ENCODE results near the gene SLIT2. TPM values are rescaled to one million over a fixed set of nuclear protein-coding genes. Genes with fewer than 3 reads are reported as not detected.

SLIT2 gene
- total RNA-seq (10 to 100 TPM in 2 of 9 donors, 1 to 10 TPM in 7; 2.8 to 19.4 (median 4.5) TPM), polyA plus RNA-seq (1 to 10 TPM in 1 of 2 donors, under 1 TPM in 1; 0.99 to 1.2 TPM)
- long read RNA-seq, donor 1, partial matches to known transcripts, result 0 of 1 reads
- long read RNA-seq, donor 1, other reads (novel, unspliced or antisense), result 1 of 1 reads
- long read RNA-seq, donor 2, partial matches to known transcripts, result 0 of 1 reads
- long read RNA-seq, donor 2, other reads (novel, unspliced or antisense), result 1 of 1 reads
- long read RNA-seq, donor 3, result 0 reads

GRCh38 chr4:20251796-20252655, at the start of gene SLIT2:
TSS of gene SLIT2 (plus strand) at chr4:20251905. CDS start at chr4:20253816, 1,911 bp downstream.
- 0 to 1% (median 0%) methylated on average over 46 to 85 of the region's 85 CpGs for WGBS, 4 donors
- H3K9me3 ChIP-seq, result no peaks in the 10 kb centered on the region
- peak within 1 kb of the TSS in 9 of 12 donors; percentile 34 to 81 (median 59) for H3K27ac ChIP-seq
- H3K27me3 ChIP-seq, result peaks cover 6 to 46% (median 32%) of the 10 kb centered on the region in 9 donors
- TF ChIP-seq CTCF (IDR thresholded peaks at IDR 0.05), result peak in 4 of 12 donors; percentile 25 to 41 (median 33)
- peak in 1 of 2 donors; percentile 79 for TF ChIP-seq POLR2A (IDR thresholded peaks at IDR 0.05)
- peak; percentile 74 to 84 (median 80) for DNase-seq
- no peaks in the 10 kb centered on the region for H3K36me3 ChIP-seq
- H3K4me1 ChIP-seq, result peaks cover 0 to 43% (median 11%) of the 10 kb centered on the region in 12 donors
- peak; percentile 64 to 92 (median 90) for ATAC-seq
- intact Hi-C loops (cut with DNase I), result loop anchor here in 1 of 10 donors (10.0 kb wide), 1 partner anchor 1567 kb away; no protein-coding TSS in a partner anchor
- peak within 1 kb of the TSS; percentile 30 to 80 (median 62) for H3K4me3 ChIP-seq

GRCh38 chr4:20203508-20203907, 48.2 kb upstream of the SLIT2 start:
- intact Hi-C loops (cut with DNase I), result loop anchor here in 1 of 10 donors (5.0 kb wide), 1 partner anchor 1046 kb away; no protein-coding TSS in a partner anchor
- ATAC-seq, result no peak

GRCh38 chr4:20217521-20217920, 34.2 kb upstream of the SLIT2 start:
- peaks cover 0 to 5% (median 0%) of the 10 kb centered on the region in 12 donors for H3K9me3 ChIP-seq
- no peaks in the 10 kb centered on the region for H3K27me3 ChIP-seq
- no peaks in the 10 kb centered on the region for H3K36me3 ChIP-seq
- no peak overlapping the region for H3K27ac ChIP-seq
- TF ChIP-seq POLR2A (IDR thresholded peaks at IDR 0.05) (no peak), CTCF (IDR thresholded peaks at IDR 0.05) (no peak)
- intact Hi-C loops (cut with DNase I), result no loop called here
- H3K4me1 ChIP-seq, result no peaks in the 10 kb centered on the region
- ATAC-seq, result no peak
- H3K4me3 ChIP-seq, result no peak overlapping the region
- WGBS, 4 donors, result 0 to 32% (median 0%) methylated on average over 1 of the region's 1 CpG
- no peak for DNase-seq

More at GRCh38 chr4:20203508-20203907, 48.2 kb upstream of the SLIT2 start:
- Histone ChIP-seq H3K36me3 (no peaks in the 10 kb centered on the region), H3K9me3 (no peaks in the 10 kb centered on the region), H3K27ac (no peak overlapping the region), H3K27me3 (no peaks in the 10 kb centered on the region), H3K4me3 (no peak overlapping the region), H3K4me1 (no peaks in the 10 kb centered on the region)
- DNase-seq, result no peak
- TF ChIP-seq POLR2A (IDR thresholded peaks at IDR 0.05), result no peak
- TF ChIP-seq CTCF (IDR thresholded peaks at IDR 0.05), result no peak

GRCh38 chr4:20217951-20218350, 33.8 kb upstream of the SLIT2 start:
- no peak overlapping the region for H3K27ac ChIP-seq
- intact Hi-C loops (cut with DNase I), result no loop called here
- WGBS, 4 donors, result 57 to 80% (median 59%) methylated on average over 1 of the region's 1 CpG

More at GRCh38 chr4:20217951-20218350, 33.8 kb upstream of the SLIT2 start:
- peaks cover 0 to 8% (median 0%) of the 10 kb centered on the region in 12 donors for H3K9me3 ChIP-seq
- DNase-seq (no peak), ATAC-seq (no peak)
- H3K36me3 ChIP-seq, result no peaks in the 10 kb centered on the region
- TF ChIP-seq CTCF (IDR thresholded peaks at IDR 0.05), result no peak
- TF ChIP-seq POLR2A (IDR thresholded peaks at IDR 0.05), result no peak
- H3K4me1 ChIP-seq, result no peaks in the 10 kb centered on the region
- H3K4me3 ChIP-seq, result no peak overlapping the region
- H3K27me3 ChIP-seq, result no peaks in the 10 kb centered on the region
